GM15510 (cell line): ENCODE data around the gene ADAMTS17.

Source experiments
- POLR2A ChIP-seq: IDR thresholded peaks from 3 replicates; pipeline ENCODE4 v1.6.1; 2011; ENCODE audit warnings: borderline replicate concordance; ENCODE audit not compliant: insufficient read length; ENCODE audit errors: extremely low read depth

Gene ADAMTS17

DNA sequence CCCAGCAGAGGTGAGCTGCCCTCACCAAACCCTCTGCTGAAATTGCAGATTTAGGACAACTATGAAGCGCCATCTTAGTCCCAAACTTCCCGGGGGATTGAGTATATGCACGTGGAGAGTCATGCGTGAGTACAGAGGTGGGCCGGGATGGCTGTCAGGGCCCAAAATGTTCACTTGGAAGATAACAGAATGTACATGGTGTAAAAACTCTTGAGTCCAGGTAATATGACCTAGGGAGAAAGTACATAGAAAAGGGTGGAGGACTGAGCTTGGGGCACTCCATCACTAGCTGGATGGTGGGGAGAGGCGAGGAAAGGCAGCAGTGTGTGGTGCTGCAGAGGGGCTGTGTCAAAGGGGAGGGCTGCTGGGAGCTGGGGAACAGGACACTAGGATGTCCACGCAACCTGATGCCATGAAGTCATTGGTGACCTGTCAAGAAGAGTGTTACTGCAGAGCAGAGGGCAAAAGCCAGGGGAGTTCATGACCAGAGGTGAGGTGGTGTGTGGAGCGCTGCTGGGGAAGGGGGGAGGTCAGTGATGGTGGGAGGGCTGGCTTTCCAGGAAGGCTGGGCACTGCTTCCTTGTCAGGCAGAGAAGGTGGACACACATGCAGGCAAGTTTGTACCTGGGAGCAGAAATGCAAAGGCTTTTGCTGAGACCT is 372.4 kb downstream of the ADAMTS17 start:
- TF ChIP-seq POLR2A, result no peak

GRCh38 chr15:99967841-99968371 is 373.9 kb downstream of the ADAMTS17 start:
- TF ChIP-seq POLR2A, result no peak

- TF ChIP-seq POLR2A, result no peak
These were observed 375.0 kb downstream of the ADAMTS17 start for GRCh38 chr15:99966815-99967214.

GRCh38 chr15:99965376-99965775 is 376.4 kb downstream of the ADAMTS17 start:
- no peak for TF ChIP-seq POLR2A

DNA sequence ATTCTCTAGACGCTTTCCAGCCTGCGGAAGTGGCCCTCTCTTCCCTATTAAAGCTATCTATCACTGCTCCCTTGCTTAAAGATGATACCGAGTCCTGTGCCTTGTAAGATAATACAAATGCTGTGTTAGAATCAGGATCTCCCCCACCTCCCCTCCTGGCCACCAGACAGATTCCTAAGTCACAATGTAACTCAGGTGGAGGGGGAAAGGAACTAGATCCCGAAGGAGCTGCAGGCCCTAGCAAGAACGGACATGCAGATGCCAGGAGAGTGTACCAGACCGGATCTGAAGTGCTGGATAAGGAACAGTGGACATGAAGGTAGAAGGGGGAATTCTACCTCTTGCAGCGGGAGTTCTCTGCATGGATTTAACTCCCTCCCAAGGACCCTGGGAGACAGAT is 377.8 kb downstream of the ADAMTS17 start:
- no peak for TF ChIP-seq POLR2A

GRCh38 chr15:99963096-99963825 is 378.5 kb downstream of the ADAMTS17 start:
- no peak for TF ChIP-seq POLR2A

GRCh38 chr15:99962006-99962561 is 379.7 kb downstream of the ADAMTS17 start:
- no peak for TF ChIP-seq POLR2A

DNA sequence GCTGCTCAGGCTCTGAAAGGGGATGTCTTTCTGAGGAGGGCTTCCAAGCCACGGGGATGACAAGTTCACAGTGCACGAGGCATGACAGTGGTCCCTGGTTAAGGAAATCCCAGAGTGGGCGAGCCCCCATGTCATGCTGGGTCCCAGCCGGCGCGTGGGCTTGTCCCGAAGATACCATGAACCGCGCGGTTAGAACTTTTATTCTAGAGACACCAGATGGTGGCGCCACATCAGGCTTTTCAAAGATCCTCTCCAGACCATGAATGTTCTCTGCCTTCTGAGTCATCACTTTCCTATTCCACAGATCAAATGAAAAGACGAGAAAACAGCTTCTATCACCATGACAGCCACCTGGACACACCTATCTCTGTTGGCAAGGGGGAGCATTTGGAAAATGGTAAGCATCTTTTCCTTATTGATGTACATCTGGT is 380.7 kb downstream of the ADAMTS17 start:
- TF ChIP-seq POLR2A, result no peak

- no peak for TF ChIP-seq POLR2A
These were observed 382.4 kb downstream of the ADAMTS17 start for GRCh38 chr15:99959326-99959725.

DNA sequence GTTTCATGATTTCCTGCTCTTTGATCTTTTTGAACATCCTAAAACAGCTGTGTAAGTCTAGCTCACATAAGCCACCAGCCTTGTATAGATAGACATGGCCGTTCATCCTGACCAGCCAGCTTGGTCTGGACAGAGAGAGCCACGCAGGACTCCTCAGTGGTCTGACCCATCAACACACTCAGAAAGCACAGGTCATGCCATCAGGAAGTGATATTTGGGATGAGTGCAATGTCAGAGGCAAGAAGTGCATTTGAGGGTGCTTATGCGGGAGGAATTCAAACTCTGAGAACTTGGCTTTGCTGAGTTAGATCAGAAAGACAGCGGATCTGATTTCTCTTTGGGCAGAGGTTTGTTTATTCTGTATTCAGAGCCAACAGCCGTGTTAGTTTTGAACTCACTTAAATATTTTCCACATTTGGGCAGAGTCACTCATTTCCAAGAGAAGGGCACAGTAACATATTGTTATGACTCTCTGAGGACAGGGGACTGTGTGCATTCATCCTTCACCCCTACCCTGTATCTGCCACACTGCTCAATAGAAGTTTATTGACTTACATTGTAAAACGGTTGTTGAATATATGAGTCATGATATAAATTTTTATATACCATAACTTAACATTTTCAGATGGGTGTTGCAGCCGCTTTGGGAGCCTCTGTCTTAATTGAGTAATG is 383.2 kb downstream of the ADAMTS17 start:
- no peak for TF ChIP-seq POLR2A

DNA sequence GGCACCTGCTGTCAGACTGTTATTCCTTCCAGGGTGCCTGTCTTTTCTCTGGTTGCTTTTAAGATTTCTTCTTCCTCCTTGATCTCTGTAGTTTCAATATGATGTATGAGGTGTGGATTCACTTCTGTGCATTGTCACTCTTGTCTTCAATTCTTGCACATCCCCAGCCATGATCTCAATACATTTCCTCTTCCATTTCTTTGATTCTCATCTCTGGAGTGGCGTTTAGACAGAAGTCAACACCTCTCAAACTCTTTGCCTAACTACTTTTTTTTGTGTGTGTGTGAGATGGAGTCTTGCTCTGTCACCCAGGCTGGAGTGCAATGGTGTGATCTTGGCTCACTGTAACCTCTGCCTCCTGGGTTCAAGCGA is 384.1 kb downstream of the ADAMTS17 start:
- TF ChIP-seq POLR2A, result no peak

DNA sequence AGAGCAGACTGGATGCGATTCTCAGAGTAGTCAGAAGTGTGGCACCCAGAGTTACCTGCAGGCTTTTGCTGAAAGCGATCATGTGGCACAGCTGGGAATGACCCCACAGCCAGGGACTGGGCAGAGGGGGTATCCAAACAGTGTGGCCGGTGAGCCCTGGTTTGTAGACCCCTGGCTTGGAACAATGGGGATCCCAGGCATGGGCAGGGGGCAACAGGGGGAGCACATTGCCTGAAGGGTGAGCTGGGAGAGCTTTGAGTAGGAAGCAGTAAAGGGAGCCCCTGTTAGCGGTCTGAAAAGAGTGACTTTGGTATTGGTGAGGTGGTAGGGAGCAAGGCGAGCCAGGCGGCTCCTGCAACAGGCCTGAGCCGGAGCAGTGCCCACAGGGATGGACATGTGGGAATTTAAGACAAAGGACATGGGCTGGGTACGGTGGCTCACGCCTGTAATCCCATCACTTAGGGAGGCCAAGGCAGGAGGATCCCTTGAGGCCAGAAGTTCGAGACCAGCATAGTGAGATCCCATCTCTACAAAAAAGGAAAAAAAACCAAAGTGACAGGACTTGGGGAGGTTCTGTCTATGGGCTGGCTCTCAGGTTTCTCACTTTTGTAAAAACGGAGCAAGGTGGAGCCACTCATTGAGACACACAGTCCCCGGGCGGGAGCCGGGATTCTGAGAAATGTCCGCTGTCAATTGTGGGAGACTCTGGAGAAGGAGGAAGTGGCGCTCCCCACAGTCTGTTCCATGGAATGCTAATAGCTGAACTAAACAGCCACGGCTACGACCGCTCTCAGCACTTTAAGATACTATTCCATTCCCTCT is 384.7 kb downstream of the ADAMTS17 start:
- no peak for TF ChIP-seq POLR2A

DNA sequence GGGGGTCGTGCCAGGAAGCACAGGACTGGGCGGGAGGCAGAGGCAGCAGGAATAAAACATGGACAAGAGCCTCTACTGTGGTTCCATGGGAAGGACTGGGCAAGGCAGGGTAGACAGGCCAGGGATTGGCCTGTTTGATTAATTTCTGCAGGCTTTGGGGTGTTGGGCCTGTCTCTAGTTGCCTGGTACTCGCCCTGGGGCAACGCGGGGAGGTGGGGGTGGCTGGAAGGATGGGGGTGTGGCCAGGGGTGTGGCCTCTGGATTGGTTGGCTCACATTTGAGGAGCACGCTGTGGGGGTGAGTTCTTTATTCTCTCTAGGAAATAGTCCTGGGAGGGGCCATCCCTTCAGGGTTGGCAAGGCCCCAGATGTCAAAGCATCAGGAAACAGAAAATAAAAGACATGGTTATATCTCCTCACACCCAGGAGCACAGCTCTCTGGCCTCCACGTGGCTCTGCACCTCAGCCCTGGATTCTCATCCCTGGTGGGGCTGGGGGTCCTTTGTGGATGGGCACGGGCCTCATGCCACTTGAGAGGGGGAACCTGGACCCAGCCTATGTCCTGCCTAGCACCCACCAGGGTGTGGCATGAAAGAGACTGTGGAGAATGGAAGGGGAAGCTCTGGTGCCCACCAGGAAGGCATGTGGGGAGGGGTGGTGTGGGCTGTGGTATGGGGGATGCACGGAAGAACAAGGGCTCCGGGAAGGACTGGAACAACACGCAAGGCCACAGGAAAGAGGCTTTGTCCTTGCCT is 385.6 kb downstream of the ADAMTS17 start:
- TF ChIP-seq POLR2A, result no peak

DNA sequence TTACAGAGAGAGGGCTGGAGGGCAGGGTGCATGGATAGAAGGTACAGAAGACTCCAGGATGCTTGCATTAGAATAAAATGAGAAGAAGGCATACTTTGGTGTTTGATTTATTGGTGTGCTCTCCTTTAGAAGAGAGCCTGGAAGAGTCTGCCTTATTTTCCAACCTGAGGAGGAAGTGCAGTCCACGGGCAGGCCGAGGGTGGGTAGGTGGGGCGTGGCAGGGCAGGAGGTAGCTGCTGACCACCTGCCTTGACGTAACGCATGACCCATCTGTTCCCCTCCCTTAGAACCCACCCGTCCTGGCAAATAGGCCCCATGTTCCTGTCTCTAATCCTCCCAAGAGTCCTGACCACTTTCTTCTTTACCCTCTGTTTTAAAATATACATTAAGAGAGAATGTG is 386.2 kb downstream of the ADAMTS17 start:
- TF ChIP-seq POLR2A, result no peak
